ENCODE results near the gene SESN3.

DNA sequence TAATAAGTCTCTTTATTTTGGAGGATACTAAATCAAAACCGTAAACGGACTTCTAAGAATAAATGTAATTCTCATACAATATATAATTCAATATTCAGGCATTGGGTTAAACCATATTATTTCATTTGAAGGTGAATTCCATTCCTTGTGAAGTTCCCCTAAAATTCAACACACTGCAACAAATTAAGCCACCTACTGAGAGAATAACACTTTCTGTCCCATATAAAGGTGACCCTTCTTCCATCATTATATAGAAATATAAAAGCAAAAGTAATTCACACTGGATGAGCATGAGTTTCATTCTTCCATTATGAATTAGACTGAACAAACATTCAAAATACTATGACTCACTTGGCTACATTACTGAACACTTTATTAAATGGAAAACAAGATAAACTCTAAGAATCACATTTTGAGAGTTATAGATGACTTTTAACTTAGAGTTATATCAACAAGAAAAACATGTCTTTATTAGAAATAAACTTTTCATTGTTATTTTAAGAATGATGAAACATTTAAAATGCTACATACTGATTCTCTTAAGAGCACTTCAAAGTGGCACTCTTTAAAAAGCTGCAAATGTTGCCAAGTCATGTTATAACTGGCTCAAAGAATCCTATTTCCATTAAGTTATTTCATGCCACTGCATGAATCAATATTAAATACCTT is 2.8 kb downstream of the SESN3 start:
- TF ChIP-seq, protein P1, sequence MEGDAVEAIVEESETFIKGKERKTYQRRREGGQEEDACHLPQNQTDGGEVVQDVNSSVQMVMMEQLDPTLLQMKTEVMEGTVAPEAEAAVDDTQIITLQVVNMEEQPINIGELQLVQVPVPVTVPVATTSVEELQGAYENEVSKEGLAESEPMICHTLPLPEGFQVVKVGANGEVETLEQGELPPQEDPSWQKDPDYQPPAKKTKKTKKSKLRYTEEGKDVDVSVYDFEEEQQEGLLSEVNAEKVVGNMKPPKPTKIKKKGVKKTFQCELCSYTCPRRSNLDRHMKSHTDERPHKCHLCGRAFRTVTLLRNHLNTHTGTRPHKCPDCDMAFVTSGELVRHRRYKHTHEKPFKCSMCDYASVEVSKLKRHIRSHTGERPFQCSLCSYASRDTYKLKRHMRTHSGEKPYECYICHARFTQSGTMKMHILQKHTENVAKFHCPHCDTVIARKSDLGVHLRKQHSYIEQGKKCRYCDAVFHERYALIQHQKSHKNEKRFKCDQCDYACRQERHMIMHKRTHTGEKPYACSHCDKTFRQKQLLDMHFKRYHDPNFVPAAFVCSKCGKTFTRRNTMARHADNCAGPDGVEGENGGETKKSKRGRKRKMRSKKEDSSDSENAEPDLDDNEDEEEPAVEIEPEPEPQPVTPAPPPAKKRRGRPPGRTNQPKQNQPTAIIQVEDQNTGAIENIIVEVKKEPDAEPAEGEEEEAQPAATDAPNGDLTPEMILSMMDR (IDR thresholded peaks at IDR 0.05; ENCODE audit: insufficient read depth, low read length) = no peak
- TF ChIP-seq, protein P2, sequence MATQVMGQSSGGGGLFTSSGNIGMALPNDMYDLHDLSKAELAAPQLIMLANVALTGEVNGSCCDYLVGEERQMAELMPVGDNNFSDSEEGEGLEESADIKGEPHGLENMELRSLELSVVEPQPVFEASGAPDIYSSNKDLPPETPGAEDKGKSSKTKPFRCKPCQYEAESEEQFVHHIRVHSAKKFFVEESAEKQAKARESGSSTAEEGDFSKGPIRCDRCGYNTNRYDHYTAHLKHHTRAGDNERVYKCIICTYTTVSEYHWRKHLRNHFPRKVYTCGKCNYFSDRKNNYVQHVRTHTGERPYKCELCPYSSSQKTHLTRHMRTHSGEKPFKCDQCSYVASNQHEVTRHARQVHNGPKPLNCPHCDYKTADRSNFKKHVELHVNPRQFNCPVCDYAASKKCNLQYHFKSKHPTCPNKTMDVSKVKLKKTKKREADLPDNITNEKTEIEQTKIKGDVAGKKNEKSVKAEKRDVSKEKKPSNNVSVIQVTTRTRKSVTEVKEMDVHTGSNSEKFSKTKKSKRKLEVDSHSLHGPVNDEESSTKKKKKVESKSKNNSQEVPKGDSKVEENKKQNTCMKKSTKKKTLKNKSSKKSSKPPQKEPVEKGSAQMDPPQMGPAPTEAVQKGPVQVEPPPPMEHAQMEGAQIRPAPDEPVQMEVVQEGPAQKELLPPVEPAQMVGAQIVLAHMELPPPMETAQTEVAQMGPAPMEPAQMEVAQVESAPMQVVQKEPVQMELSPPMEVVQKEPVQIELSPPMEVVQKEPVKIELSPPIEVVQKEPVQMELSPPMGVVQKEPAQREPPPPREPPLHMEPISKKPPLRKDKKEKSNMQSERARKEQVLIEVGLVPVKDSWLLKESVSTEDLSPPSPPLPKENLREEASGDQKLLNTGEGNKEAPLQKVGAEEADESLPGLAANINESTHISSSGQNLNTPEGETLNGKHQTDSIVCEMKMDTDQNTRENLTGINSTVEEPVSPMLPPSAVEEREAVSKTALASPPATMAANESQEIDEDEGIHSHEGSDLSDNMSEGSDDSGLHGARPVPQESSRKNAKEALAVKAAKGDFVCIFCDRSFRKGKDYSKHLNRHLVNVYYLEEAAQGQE (IDR thresholded peaks at IDR 0.05; ENCODE audit: insufficient replicate concordance, low read depth) = no peak
- TF ChIP-seq POLR2AphosphoS5 (IDR thresholded peaks at IDR 0.05; ENCODE audit: low read depth) = no peak
- no peak for TF ChIP-seq SPI1 (IDR thresholded peaks at IDR 0.05; ENCODE audit: borderline replicate concordance, low read depth)
- no peak for TF ChIP-seq GABPA (IDR thresholded peaks at IDR 0.05; ENCODE audit: low read depth)

Measured in HL-60 (cell line).